GM12873 (cell line): ENCODE data around the gene PSMG2.

ENCODE experiments used
- CTCF ChIP-seq: IDR thresholded peaks from 2 replicates; pipeline ENCODE4 v1.5.1; 2012; ENCODE audit warnings: low read depth, mild to moderate bottlenecking, moderate library complexity, low read length, control low read depth; ENCODE audit not compliant: insufficient read depth; ENCODE audit errors: missing control alignments

The PSMG2 gene

DNA sequence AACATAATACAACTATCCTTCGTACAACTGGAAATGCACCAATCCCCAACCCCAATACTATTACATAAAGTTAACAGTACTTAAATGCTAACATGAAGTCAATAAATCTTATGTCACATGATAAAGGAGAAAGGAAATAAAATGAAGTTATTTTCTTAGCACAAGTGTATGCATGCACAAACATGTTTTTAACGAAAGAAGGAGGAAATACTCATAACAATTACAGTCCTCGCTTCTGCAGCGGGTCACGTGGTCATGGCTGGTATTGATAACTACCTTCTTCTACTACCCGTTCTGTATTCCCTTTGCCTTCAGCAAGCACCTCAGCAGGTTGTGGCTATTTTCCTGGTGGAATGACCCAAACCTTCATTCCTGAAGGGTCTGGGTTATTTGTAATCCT lies 51.7 kb downstream of the PSMG2 start:
- TF ChIP-seq CTCF = no peak

DNA sequence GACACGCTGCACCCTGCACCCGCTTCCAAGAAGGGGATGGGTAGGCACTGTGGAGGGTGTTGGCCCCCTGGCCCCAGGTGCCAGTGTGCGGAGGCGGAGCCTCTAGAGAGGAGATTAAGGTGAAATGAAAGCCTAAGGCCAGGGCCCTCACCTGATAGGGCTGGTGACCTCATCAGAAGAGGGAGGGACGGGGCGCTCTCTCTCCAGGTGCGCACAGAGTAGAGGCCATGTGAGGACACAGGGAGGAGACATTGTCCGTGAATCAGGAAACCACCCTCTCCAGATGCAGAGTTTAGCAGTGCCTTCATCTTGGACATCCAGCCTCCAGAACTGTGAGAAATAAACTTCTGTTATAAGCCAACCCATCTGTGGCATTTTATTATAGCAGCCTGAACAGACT lies 62.3 kb downstream of the PSMG2 start:
- no peak for TF ChIP-seq CTCF

DNA sequence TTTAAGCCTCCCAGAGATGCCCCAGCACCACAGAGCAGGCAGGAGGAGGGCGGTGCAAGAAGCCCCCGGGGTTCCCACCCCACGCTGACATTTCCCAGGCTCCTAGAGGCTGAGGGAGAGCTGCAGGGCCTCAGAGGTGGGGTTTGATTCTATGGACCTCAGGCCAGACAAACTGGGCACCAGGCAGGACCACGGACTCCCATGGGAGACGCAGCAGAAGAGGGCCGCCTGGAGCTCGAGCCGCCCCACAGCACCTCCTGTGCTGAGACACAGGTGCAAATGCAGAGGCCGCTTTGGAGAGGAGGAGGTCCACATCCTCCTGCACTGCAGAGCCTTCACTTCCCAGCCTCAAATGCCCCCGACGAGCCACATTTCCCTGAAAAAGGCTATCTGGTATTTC lies 62.7 kb downstream of the PSMG2 start:
- TF ChIP-seq CTCF = no peak

DNA sequence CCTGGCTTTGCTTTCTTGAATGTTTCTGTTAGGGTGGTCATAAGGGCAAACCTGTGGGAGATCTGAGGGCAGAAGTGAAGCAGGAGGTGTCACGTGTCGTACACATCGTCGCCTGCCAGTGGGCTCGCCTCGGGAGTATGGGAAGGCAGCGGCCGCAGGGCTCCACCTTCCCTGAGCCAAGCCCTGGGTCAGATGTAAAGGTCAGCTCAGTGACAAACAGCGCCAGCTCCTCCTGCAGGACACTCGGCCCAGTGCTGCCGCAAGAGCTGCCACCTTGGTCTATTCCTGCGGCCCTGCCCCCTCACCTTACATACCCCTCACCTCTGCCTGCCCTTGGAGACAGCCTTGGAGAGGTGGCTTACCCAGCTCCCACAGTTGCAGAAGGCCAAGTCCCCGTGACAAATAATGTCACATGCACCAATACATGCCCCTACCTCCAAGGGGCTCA lies 64.2 kb downstream of the PSMG2 start:
- no peak for TF ChIP-seq CTCF

GRCh38 chr18:12767580-12768155 lies 64.8 kb downstream of the PSMG2 start:
- no peak for TF ChIP-seq CTCF

- TF ChIP-seq CTCF = no peak
Measured at GRCh38 chr18:12768625-12769024, 65.8 kb downstream of the PSMG2 start.

- no peak for TF ChIP-seq CTCF
Measured at GRCh38 chr18:12769136-12769535, 66.3 kb downstream of the PSMG2 start.
